Uterus (tissue), 4 donors: ENCODE results near the gene ZFP90. TPM values are rescaled to one million over a fixed set of nuclear protein-coding genes. Genes with fewer than 3 reads are reported as not detected.
"Not testable (repeated sequence)": the region's sequence is repeated elsewhere in the genome, so short reads cannot be mapped to it uniquely, and the experiment has no call there.

Experiments
- DNase-seq, 2 donors: peaks; one replicate each; pipeline ENCODE4 v3.0.0-alpha.2; 2019 to 2020
- H3K27ac ChIP-seq, 2 donors: fragments of 200-600 bp; sonication (generic); 1 replicate in 1 of 2; 2 replicates in 1 of 2; pipeline ENCODE4 v1.5.1; 2016 to 2018
- H3K27me3 ChIP-seq, 2 donors: fragments of 200-600 bp; sonication (generic); one replicate each; pipeline ENCODE4 v1.5.1; 2018 to 2019; ENCODE audit warnings: control low read depth in 1 of 2
- H3K36me3 ChIP-seq, 2 donors: fragments of 200-600 bp; sonication (generic); one replicate each; pipeline ENCODE4 v1.5.1; 2019; ENCODE audit warnings: control low read depth in 1 of 2
- H3K4me1 ChIP-seq, 2 donors: fragments of 200-600 bp; sonication (generic); one replicate each; pipeline ENCODE4 v1.5.1; 2018 to 2019; ENCODE audit warnings: control low read depth in 1 of 2
- H3K4me3 ChIP-seq, 2 donors: fragments of 200-600 bp; sonication (generic); 1 replicate in 1 of 2; 2 replicates in 1 of 2; pipeline ENCODE4 v1.5.1; 2018 to 2019; ENCODE audit warnings: mild to moderate bottlenecking in 1 of 2
- H3K9me3 ChIP-seq, 2 donors: fragments of 200-600 bp; sonication (generic); one replicate each; pipeline ENCODE4 v1.5.1; 2019; ENCODE audit warnings: control low read depth in 1 of 2
- CTCF ChIP-seq, 4 experiments: fragments of 200-600 bp in 2 of 4; fragments of 450-650 bp in 2 of 4; sonication (generic) in 2 of 4; IDR thresholded peaks; one replicate each; pipeline ENCODE4 v1.5.1; 2016 to 2019; ENCODE audit warnings: antibody characterized with exemption in 4 of 4, mild to moderate bottlenecking in 2 of 4, moderate library complexity in 1 of 4
- POLR2A ChIP-seq, 2 donors: fragments of 450-650 bp; IDR thresholded peaks; one replicate each; pipeline ENCODE4 v1.6.1; 2016; ENCODE audit warnings: antibody characterized with exemption in 2 of 2, mild to moderate bottlenecking in 1 of 2, moderate library complexity in 1 of 2
- intact Hi-C: fragments of 100-400 bp; cut with DNase I; formaldehyde crosslinking; loops from one replicate; pipeline ENCODE4 v1.15.1; 2023; ENCODE audit warnings: low total_unique reads
- total RNA-seq, 4 donors: library from RNA; depleted of rRNA in 3 of 4; stranded (reverse); fragments of >200 nt in 3 of 4; gene quantifications; one replicate each; pipeline versions ENCODE4 v1.1.0 to v1.2.4, GENCODE V29; 2014 to 2023
- donor health status: DM: yes; HTN: yes; CAD: no.

The ZFP90 gene
- total RNA-seq, 4 donors from 2014 or later, result 19.1 to 81.4 (median 31.9) TPM

GRCh38 chr16:68553186-68553585, 14.1 kb downstream of the ZFP90 start:
- no peaks in the 10 kb centered on the region for H3K4me1 ChIP-seq
- no peak for TF ChIP-seq CTCF (IDR thresholded peaks at IDR 0.05)
- TF ChIP-seq POLR2A (IDR thresholded peaks at IDR 0.05), result no peak
- H3K4me3 ChIP-seq, result no peak overlapping the region
- DNase-seq, result no peak
- no peaks in the 10 kb centered on the region for H3K36me3 ChIP-seq
- H3K27me3 ChIP-seq, result no peaks in the 10 kb centered on the region
- no peak overlapping the region for H3K27ac ChIP-seq
- intact Hi-C loops, result no loop called here
- peaks cover 0 to 32% of the 10 kb centered on the region in 2 donors for H3K9me3 ChIP-seq

- intact Hi-C loops, DNase-seq, H3K27ac ChIP-seq, H3K36me3 ChIP-seq, H3K4me3 ChIP-seq, H3K27me3 ChIP-seq, H3K4me1 ChIP-seq: not testable (repeated sequence)
- H3K9me3 ChIP-seq, result peaks cover 0 to 91% of the 10 kb centered on the region in 2 donors
Measured at GRCh38 chr16:68560341-68560740, 21.2 kb downstream of the ZFP90 start.

GRCh38 chr16:68563631-68564381, 24.7 kb downstream of the ZFP90 start:
- Histone ChIP-seq H3K4me1 (no peaks in the 10 kb centered on the region), H3K9me3 (peaks cover 0 to 92% of the 10 kb centered on the region in 2 donors), H3K27ac (no peak overlapping the region), H3K36me3 (no peaks in the 10 kb centered on the region), H3K4me3 (no peak overlapping the region), H3K27me3 (no peaks in the 10 kb centered on the region)
- intact Hi-C loops, result no loop called here
- TF ChIP-seq POLR2A (IDR thresholded peaks at IDR 0.05) (no peak), CTCF (IDR thresholded peaks at IDR 0.05) (no peak)
- no peak for DNase-seq

GRCh38 chr16:68564382-68564985, 25.4 kb downstream of the ZFP90 start:
- peaks cover 0 to 87% of the 10 kb centered on the region in 2 donors for H3K9me3 ChIP-seq
- no peak overlapping the region for H3K27ac ChIP-seq
- no peaks in the 10 kb centered on the region for H3K27me3 ChIP-seq
- H3K4me1 ChIP-seq, result no peaks in the 10 kb centered on the region
- intact Hi-C loops, result no loop called here
- no peaks in the 10 kb centered on the region for H3K36me3 ChIP-seq
- no peak for DNase-seq
- TF ChIP-seq CTCF (IDR thresholded peaks at IDR 0.05), result no peak
- no peak for TF ChIP-seq POLR2A (IDR thresholded peaks at IDR 0.05)
- no peak overlapping the region for H3K4me3 ChIP-seq

GRCh38 chr16:68574479-68574878, 35.4 kb downstream of the ZFP90 start:
- H3K36me3 ChIP-seq, result no peaks in the 10 kb centered on the region
- H3K9me3 ChIP-seq, result peaks cover 0 to 18% of the 10 kb centered on the region in 2 donors
- TF ChIP-seq CTCF (IDR thresholded peaks at IDR 0.05) (no peak), POLR2A (IDR thresholded peaks at IDR 0.05) (no peak)
- H3K4me1 ChIP-seq, result no peaks in the 10 kb centered on the region
- no peak overlapping the region for H3K4me3 ChIP-seq
- intact Hi-C loops, result no loop called here
- H3K27me3 ChIP-seq, result no peaks in the 10 kb centered on the region
- DNase-seq, result no peak
- H3K27ac ChIP-seq, result no peak overlapping the region
